ENCODE results near the gene LARGE1.

DNA sequence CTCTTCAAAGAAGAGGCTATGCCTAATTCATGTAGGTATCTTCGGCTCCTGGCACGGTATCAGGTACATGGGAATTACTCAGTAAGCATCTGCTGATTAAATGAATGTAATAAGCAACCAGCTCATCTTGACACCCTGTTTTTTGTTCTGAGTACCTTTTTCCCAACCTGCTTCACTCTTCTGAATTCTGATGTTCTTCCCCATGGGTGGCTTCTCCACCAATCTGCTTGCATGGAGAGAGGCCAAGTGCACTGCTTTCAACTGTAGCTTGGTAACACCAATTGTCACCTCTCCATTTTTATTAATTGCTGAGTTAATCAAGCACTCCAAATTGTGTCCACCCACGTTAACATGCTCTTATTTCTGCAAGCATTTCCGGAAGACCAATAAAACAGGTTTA lies 40.5 kb downstream of the LARGE1 start:
- TF ChIP-seq CTCF (IDR thresholded peaks at IDR 0.05) (no peak), POLR2A (IDR thresholded peaks at IDR 0.05) (no peak), EP300 (IDR thresholded peaks at IDR 0.05) (no peak)

Data from tibial nerve (tissue), 4 donors.